Esophagus squamous epithelium (tissue), 4 donors: ENCODE data around the gene OR6F1.

Source experiments
- CTCF ChIP-seq, 6 experiments: fragments of 450-650 bp in 4 of 6; fragments of 200-600 bp in 2 of 6; sonication (generic) in 2 of 6; IDR thresholded peaks; one replicate each; pipeline ENCODE4 v1.5.1; 2016 to 2019; ENCODE audit warnings: antibody characterized with exemption in 6 of 6, mild to moderate bottlenecking in 4 of 6, moderate library complexity in 4 of 6
- POLR2A ChIP-seq, 4 donors: fragments of 450-650 bp; IDR thresholded peaks; one replicate each; pipeline ENCODE4 v1.6.1; 2017; ENCODE audit warnings: antibody characterized with exemption in 4 of 4, mild to moderate bottlenecking in 4 of 4, moderate library complexity in 3 of 4

- TF ChIP-seq CTCF (IDR thresholded peaks at IDR 0.05) = no peak
- TF ChIP-seq POLR2A (IDR thresholded peaks at IDR 0.05) = no peak
Observed at GRCh38 chr1:247746391-247746935, 30.0 kb upstream of the OR6F1 start.
